ENCODE measurements around the gene WDR59.

DNA sequence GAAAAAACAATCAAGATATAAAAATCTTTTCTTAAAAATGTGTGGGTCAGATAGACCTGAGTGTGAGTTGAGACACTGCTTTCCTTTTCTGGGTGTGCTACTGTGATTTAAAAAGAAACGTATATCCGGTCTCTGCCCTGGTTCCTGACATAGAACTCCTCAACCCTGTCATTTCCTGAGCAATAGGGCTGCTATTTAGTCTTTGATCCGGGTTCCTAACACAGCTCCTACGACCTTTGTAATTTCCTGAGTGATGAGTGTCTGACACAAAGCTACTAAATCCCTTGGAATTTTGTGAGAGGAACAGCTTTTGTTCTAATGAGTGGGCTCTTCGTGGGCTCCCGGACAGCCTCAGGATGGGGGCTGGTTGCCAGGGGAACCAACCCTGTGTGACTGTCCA lies 116.4 kb downstream of the WDR59 start:
- TF ChIP-seq, protein P1, sequence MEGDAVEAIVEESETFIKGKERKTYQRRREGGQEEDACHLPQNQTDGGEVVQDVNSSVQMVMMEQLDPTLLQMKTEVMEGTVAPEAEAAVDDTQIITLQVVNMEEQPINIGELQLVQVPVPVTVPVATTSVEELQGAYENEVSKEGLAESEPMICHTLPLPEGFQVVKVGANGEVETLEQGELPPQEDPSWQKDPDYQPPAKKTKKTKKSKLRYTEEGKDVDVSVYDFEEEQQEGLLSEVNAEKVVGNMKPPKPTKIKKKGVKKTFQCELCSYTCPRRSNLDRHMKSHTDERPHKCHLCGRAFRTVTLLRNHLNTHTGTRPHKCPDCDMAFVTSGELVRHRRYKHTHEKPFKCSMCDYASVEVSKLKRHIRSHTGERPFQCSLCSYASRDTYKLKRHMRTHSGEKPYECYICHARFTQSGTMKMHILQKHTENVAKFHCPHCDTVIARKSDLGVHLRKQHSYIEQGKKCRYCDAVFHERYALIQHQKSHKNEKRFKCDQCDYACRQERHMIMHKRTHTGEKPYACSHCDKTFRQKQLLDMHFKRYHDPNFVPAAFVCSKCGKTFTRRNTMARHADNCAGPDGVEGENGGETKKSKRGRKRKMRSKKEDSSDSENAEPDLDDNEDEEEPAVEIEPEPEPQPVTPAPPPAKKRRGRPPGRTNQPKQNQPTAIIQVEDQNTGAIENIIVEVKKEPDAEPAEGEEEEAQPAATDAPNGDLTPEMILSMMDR (conservative IDR thresholded peaks at IDR 0.05; ENCODE audit: low read length), result no peak
- no peak for TF ChIP-seq EZH2phosphoT487 (IDR thresholded peaks at IDR 0.05; ENCODE audit: borderline replicate concordance)

All from Loucy (cell line).